NCI-H1930 (cell line): ENCODE data around the gene PRAMEF27.
"Not testable (repeated sequence)": the region's sequence is repeated elsewhere in the genome, so short reads cannot be mapped to it uniquely, and the experiment has no call there.

Source experiments
- DNase-seq, 2 experiments: peaks; one replicate each; lab custom pipeline; 2025; lab: John Stamatoyannopoulos, UW

The PRAMEF27 gene

DNA sequence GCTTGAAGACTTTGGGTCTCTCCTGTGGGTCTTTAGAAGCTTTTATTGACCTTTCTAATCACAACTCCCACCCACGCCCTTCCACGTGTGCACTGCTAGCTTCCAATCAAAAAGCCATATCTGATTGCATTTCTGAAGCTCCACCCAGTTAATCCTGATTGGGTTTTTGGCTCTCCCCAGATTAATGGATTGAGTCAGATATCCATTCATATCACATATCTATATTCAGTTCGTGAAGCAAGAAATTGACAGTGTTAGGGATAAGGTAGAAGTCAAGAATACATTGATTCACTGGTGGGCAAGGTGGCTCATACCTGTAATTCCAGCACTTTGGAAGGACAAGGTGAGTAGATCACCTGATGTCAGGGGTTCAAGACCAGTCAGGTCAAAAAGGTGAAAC lies at the start of gene PRAMEF27:
Gene PRAMEF27 (minus strand): TSS at position 101 of the 400 bp plus-strand sequence. CDS start 2,916 bp downstream, outside the sequence.
- not testable (repeated sequence) for DNase-seq

DNA sequence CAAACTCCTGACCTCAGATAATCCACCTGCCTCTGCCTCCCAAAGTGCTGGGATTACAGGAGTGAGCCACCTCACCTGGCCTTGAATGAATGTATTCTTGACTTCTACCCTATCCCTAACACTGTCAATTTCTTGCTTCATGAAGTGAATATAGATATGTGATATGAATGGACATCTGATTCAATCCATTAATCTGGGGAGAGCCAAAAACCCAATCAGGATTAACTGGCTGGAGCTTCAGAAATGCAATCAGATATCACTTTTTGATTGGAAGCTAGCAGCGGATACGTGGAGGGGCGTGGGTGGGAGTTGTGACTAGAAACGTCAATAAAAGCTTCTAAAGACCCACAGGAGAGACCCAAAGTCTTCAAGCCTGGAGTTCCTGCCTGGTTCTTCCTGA lies 14.1 kb upstream of the PRAMEF27 start, which contains the start of gene PRAMEF25:
Gene PRAMEF25 (plus strand): TSS at position 301 of the 400 bp plus-strand sequence. CDS start 2,920 bp downstream, outside the sequence.
- DNase-seq = not testable (repeated sequence)

DNA sequence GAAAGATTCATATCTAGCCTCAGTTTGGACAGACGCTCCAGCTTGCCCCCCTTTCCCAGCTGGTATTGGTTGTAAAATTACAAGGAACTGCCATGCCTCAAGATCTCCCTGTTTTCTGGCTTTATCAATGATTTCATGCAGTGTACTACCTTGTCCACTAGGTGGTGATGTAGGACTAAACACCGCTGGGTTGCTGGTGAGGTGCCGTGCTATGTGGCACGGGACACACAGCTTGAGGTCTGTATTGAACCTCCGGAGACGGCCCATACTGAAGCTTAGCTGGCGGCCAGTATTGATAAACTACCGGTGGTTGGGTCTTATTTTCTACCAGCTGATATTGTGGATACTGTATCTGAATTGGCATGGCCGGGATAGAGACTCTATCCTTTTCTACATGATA lies 36.5 kb downstream of the PRAMEF27 start:
- not testable (repeated sequence) for DNase-seq

DNA sequence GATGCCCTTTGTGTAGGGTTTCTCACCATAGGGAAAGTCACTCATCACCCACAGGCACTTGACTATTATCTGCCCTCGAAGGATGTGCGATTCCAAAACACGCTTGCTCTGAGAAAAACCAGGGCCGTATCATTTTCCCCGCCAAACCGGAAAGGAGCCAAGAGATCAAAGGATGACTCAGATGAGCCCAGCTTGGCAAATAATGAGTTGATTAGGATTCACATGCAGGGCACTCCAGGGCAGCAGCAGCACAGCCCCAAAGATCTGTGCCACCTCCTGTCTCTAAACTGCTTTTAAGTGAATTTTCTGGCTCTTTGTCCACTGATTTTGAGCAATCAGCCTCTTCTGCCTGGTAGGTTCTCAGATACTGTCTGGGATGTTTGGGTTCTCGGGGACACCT lies 44.4 kb downstream of the PRAMEF27 start:
- DNase-seq = not testable (repeated sequence)

DNA sequence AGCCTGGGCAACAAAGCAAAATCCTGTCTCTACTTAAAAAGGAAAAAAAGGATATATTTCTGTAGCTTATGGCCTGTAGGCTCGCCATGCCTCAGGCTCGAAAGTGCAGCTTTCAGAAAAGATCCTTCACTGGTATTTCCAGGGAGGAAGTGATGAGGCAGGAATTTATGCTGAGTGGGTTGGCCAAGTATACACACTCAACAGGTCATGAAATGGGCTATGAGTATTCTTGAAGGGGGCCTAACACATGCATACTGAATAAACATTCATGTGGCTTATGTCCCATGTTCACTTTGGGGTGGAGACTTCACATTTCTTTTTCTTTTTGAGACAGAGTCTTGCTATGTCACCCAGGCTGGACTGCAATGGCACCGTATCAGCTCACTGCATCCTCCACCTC lies 47.0 kb downstream of the PRAMEF27 start:
- DNase-seq = not testable (repeated sequence)

DNA sequence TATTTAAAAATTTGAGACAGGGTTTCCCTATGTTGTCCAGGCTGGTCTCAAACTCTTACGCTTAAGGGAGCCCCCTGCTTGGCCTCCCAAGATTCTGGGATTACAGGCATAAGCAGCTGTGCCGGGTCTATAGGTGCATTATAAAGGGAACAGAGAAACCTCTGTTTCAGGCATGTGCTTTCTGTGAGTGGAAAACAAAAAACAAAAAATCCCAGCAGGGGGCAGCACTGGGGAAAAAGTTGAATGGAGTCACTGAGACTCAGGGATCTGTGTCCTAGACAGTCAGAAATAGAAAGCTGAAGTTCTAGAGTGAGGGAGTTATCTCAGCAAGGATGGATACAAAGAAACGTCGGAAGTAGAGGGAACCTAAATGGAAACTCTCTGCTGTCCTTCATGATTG lies 50.6 kb downstream of the PRAMEF27 start:
- DNase-seq = not testable (repeated sequence)
